ENCODE results near the gene ZNF688. TPM values are rescaled to one million over a fixed set of nuclear protein-coding genes. Genes with fewer than 3 reads are reported as not detected.
"Not testable (repeated sequence)": the region's sequence is repeated elsewhere in the genome, so short reads cannot be mapped to it uniquely, and the experiment has no call there.

ZNF688 gene
- total RNA-seq, 6 experiments from 2014 or later: 4.0 to 11.5 (median 6.5) TPM

- no peaks in the 10 kb centered on the region for H3K27me3 ChIP-seq
- H3K27ac ChIP-seq: no peak overlapping the region
- H3K9me3 ChIP-seq: no peaks in the 10 kb centered on the region
- DNase-seq: no peak
- no peaks in the 10 kb centered on the region for H3K36me3 ChIP-seq
- H3K4me1 ChIP-seq: no peaks in the 10 kb centered on the region
- intact Hi-C loops (cut with DNase I): no loop called here
- no peak overlapping the region for H3K4me3 ChIP-seq
- WGBS (ENCODE audit: insufficient coverage, low coverage, low lambda C conversion rate, missing lambda C conversion rate): 73% methylated on average over 9 of the region's 10 CpGs
- TF ChIP-seq POLR2A (IDR thresholded peaks at IDR 0.05): no peak
- no peak for TF ChIP-seq CTCF (IDR thresholded peaks at IDR 0.05)
- no peak for ATAC-seq
Measured at GRCh38 chr16:30541502-30542329, 29.8 kb downstream of the ZNF688 start.

GRCh38 chr16:30540916-30541464, 30.5 kb downstream of the ZNF688 start:
- WGBS (ENCODE audit: insufficient coverage, low coverage, low lambda C conversion rate, missing lambda C conversion rate): 60% methylated on average over 3 of the region's 9 CpGs
- H3K27ac ChIP-seq; H3K27me3 ChIP-seq; H3K9me3 ChIP-seq; H3K4me1 ChIP-seq; DNase-seq; H3K4me3 ChIP-seq; intact Hi-C loops (cut with DNase I); ATAC-seq; H3K36me3 ChIP-seq: not testable (repeated sequence)

GRCh38 chr16:30539986-30540526, 31.5 kb downstream of the ZNF688 start:
- ATAC-seq; H3K27me3 ChIP-seq; H3K36me3 ChIP-seq; H3K4me1 ChIP-seq; H3K9me3 ChIP-seq; H3K27ac ChIP-seq; H3K4me3 ChIP-seq; intact Hi-C loops (cut with DNase I); DNase-seq: not testable (repeated sequence)
- 95% methylated on average over 7 of the region's 13 CpGs for WGBS (ENCODE audit: insufficient coverage, low coverage, low lambda C conversion rate, missing lambda C conversion rate)

- no peak for DNase-seq
- H3K4me1 ChIP-seq: peaks cover 0 to 7% (median 3%) of the 10 kb centered on the region in 4 donors
- H3K4me3 ChIP-seq: no peak overlapping the region
- H3K36me3 ChIP-seq: no peaks in the 10 kb centered on the region
- no peak overlapping the region for H3K27ac ChIP-seq
- H3K27me3 ChIP-seq: no peaks in the 10 kb centered on the region
- 71% methylated on average over 4 of the region's 8 CpGs for WGBS (ENCODE audit: insufficient coverage, low coverage, low lambda C conversion rate, missing lambda C conversion rate)
- no peak for ATAC-seq
- intact Hi-C loops (cut with DNase I): no loop called here
- no peak for TF ChIP-seq POLR2A (IDR thresholded peaks at IDR 0.05)
- TF ChIP-seq CTCF (IDR thresholded peaks at IDR 0.05): no peak
- no peaks in the 10 kb centered on the region for H3K9me3 ChIP-seq
Measured at GRCh38 chr16:30539000-30539964, 32.2 kb downstream of the ZNF688 start.

GRCh38 chr16:30536391-30537024, 35.0 kb downstream of the ZNF688 start:
- H3K4me1 ChIP-seq: peaks cover 0 to 12% (median 6%) of the 10 kb centered on the region in 4 donors
- intact Hi-C loops (cut with DNase I); H3K27me3 ChIP-seq; ATAC-seq; H3K9me3 ChIP-seq; DNase-seq; H3K4me3 ChIP-seq: not testable (repeated sequence)
- 91% methylated on average over 12 of the region's 13 CpGs for WGBS (ENCODE audit: insufficient coverage, low coverage, low lambda C conversion rate, missing lambda C conversion rate)
- peak overlapping the region in 1 of 3 donors; percentile 95 for H3K27ac ChIP-seq
- H3K36me3 ChIP-seq: peaks cover 0 to 13% (median 0%) of the 10 kb centered on the region in 4 donors

All from right lobe of liver (tissue), 6 donors.